Activated CD4-positive, CD25-positive, alpha-beta regulatory T cell treated with anti-CD3 and anti-CD28 coated beads, Interleukin-2, amount 50 U/mL, for 24 hours (primary cell): ENCODE results near the gene MAPK12.

ENCODE experiments used
- ATAC-seq, 2 donors: fragments of 150-1000 bp; cut with Tn5 transposase; one replicate each; pipeline ENCODE4 v1.10.0; 2021; ENCODE audit warnings: mild to moderate bottlenecking in 1 of 2, moderate library complexity in 1 of 2

Gene MAPK12

GRCh38 chr22:50261615-50262459, at the start of gene MAPK12:
Gene MAPK12 (minus strand): TSS chr22:50261683. CDS start chr22:50261509, 174 bp downstream.
- ATAC-seq: no peak

DNA sequence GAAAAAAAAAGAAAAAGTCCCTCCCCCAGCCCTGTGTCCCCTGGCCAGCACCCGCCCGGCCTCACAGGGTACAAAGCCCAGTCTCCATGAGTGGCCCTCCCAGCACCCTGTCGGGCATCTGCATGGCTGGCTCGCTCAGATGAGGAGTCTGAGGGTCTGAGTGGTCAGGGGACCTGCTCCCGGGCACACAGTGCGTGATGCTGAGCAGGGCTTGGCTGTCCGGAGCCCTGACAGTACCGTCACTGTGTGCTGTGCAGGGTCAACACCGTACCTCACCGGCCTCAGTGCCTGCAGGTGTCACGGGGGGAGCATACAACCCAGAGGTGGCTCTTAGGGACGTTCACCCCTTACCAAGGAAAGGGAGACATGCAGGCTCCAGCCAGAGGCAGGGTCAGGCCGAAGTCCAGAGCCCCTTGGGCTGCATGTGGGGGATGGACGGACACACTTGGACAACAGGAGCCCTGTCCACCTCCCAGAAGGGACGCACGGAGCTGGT, 49.5 kb upstream of the MAPK12 start:
- no peak for ATAC-seq

GRCh38 chr22:50310031-50310722, 48.7 kb upstream of the MAPK12 start:
- ATAC-seq: no peak

GRCh38 chr22:50309601-50309991, 48.1 kb upstream of the MAPK12 start:
- no peak for ATAC-seq

- no peak for ATAC-seq
These were observed 47.6 kb upstream of the MAPK12 start for GRCh38 chr22:50308986-50309600.

DNA sequence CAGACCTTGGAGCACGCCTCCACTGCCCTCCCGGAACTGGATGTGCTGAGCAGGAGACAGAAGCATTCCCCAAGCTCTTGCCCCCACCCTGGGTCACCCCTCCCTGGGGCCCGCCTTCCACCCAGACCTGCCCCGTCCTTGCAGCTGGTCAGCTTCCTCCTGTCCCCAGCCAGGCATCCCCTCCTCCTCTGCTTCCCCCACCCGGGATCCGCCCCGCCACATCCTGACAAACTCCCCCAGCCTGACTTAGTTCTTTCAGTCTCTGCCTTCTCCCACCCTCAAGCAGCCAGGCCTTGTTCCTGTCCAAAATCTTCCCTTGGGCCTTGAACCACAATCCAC, 47.1 kb upstream of the MAPK12 start:
- ATAC-seq: no peak

DNA sequence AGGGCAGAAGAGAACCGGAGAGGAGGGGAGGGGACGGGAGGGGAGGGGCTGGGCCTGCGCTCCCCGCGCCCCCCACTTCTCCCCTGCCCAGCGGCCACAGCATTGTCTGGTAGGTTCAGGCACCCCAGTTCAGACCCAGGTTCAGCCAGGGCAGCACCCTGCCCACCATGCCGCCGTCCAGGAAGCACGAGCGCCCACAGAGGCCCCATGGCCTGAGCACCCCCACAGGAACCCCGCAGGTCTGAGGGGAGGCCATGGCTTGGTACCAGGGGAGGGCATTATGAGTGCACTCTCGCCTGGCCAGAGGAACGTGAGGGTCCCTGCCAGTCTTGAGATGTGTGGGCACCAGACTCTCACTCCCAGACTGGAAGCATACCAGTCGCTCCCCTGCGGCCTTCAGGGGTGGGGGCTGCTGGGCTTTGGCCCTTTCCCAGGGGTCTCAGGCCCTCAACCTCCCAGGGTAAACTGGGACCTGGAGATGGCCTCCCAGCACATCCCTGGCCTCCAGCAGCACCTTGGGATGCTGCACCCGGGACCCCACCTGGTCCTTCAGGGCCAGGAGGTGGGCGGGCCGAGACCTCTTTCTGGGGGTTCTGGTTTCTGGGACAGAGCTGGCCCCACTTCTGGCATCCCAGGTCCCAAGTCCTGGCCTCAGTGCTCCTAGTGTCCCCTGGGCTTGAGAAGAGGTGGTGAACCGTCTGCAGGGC, 46.6 kb upstream of the MAPK12 start:
- ATAC-seq: no peak

GRCh38 chr22:50306753-50307749, 45.6 kb upstream of the MAPK12 start, which contains the start of gene PLXNB2:
Gene PLXNB2 (minus strand): TSS chr22:50307646. CDS start chr22:50290584, 17,062 bp downstream.
- peak; percentile 19 to 21 for ATAC-seq

- ATAC-seq: no peak
These were observed 44.6 kb upstream of the MAPK12 start for GRCh38 chr22:50305923-50306566.

DNA sequence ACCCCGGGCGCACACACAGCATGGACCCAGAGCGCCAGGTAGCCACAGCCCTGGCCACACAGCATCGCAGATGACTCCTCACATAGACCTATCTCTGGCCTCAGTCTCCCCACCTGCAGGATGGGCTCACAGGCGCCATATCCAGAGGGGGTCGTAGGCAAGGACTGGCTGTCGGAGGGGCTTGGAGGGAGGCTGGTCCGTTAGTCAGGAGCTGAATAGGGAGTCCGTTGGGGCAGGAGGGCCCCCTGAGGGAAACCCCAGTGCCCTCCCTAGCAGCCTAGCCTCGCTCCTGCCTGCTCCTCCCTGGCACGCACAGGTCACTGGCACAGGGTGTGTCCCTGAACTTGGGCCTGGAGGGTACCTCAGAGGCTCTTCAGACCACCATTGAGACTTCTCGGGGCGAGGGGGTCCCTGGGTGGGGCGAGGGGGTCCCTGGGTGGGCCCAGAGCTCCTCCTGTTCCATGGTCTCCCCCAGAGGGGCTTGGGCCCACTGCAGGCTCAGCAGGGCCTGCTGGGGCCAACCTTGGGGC, 44.0 kb upstream of the MAPK12 start:
- ATAC-seq: no peak

- ATAC-seq: no peak
These were observed 43.3 kb upstream of the MAPK12 start for GRCh38 chr22:50304528-50305392.

DNA sequence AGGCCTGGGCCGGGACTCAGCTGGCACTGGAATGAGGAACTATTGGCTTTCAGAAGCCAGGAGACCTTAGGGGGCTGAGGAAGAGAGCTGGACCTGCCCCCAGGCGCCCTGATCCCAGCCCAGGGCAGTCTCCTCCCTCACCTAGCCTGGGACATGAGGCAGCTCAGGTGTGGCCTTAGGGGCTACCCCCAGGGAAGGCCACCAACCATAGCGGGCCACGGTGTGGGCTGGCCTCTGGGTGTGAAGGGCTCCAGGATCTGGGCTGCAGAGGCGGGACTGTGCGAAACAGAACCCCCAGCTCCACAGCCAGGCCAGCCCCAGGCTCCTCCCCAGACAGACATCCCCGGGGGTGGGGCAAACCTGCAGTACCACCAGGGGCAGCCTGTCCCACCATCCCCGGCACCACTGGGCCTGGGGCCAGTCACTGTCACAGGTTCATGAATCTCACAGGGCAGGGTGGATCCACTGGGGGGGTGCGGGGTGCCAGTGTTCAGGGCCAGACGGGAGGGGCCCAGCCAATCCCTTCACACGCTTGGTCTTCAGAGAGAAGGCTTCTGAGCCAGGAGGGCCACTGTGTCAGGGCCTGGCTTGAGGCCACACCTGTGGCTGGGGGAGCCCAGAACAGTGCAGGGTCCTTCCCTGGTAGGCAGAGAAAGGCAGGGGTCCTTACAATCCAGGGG, 42.5 kb upstream of the MAPK12 start:
- ATAC-seq: no peak

DNA sequence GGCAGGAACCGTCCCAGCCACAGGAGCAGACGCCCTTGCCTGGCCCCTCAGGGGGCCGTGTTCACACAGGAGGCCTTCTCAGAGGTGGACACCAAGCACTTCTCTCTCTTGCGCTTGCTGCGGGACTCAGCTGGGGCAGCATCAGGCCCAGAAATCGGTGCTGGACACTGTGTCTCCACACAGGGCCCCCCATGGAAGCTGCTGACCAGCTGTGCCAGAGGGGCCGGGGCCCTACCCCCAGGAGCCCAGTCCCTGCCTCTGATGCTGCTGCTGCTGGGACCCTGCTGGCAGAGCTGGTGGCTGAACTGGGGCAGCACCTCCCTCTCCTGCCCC, 42.0 kb upstream of the MAPK12 start:
- no peak for ATAC-seq

DNA sequence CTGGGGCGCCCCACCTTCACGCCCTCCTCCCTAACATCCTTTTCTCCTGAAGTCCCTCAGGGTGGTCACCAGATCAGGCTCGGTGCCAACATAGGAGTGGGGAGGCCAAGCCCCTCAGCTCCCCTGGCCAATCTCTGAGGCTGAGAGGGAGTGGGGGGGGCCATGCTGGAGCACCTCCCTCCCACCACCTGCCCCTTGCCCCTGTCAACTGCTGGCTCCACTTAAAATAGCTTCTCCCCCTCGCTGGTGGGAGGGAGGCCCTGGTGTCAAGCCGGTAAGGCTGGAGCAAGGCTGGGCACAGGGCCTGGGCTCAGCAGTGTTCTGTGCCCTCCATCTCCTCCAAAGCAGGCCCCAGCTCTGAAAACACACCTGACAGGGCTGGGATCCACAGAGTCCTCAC, 41.1 kb upstream of the MAPK12 start:
- no peak for ATAC-seq

DNA sequence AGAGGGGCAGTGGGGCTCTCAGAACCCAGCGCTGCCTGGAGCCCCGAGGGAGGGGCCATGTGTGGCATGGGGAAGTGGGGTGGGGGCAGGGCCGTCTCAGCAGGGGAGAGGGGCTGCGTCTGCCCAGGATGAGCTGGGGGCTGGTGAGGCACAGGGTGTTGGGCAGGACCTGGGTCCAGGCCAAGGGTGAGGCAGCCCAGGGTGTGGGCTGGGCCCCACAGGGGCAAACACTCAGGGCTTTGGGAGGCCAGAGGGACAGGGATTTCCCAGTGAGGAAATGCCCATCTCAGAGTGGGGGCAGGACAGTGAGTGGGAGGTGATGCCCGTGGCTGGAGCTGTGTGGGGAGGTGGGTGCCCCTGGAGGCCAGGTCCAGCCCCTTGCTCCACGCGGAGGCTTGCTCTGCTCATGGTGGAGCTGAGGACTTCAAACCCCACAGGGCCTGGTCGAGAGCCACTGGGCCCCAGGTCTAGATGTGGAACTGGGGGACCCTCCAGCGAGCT, 40.6 kb upstream of the MAPK12 start:
- no peak for ATAC-seq

- ATAC-seq: no peak
These were observed 40.1 kb upstream of the MAPK12 start for GRCh38 chr22:50301581-50301991.

DNA sequence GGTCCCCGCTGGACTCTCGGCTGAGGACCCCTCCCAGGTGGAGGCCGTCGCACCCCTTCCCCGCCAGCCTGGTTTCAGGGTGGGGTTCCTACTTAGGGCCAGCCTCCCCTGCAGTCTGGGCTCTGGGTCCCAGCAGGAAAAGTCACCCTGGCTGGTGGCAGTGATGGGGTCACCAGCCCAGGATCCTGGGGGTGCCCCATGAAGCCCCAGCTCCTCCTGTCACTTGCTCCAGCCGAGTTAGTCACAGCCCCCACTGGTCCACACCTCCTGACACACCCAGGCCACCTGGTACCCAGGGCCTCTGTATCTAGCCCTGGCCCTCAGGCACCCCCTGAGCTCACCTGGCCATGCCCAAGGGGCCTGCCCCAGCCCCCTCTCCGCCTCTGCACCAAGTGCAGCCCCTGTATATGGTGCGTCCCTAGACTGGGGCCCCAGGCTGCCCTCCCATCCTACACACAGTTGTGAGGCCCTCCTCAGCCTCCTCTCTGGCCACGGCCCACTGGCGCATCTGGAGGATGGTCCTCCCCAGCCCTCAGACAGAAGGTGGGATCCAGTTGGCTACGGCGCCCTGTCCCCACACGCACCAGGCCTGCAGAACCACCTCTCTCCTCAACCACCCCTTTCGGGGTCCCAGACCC, 39.3 kb upstream of the MAPK12 start:
- ATAC-seq: no peak

DNA sequence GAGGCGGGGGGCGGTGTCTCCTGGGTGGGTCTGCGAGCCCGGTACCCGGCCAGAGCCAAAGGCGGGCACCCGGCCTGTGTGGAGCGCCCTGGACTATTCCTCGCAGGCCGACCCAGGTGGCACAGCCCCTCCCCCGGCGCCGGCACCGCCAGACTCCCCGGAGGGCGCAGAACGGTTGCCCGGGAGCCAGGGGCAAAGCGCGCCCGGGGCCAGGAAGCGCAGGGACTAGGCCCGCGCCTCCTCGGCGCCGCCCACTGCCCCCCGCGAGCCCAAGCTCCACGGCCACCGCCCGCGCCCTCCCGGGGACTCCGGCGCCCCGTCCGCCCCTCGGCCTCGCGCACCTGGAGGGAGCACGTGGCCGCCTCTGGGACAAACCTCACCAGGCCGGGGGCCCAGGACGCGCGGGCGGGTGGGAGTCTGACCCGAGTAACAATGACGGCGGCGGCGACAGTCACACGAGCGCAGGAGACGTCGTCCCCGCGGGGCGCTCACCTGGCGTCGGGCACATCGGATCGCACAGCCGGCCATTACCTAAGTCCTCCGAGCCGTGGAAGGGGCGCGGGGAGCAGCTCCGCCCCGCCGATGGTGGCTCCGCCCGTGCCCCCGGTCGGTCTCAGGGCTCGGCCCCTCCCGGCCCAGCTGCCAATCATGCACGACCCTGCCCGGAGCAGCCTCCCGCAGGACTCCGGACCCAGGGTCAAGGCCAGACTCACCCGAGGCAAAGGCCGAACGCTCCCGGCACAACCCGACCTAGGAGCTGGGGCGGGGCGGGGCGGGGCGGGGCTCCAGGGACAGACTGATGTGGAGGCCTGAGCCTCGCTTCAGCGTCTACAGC, 38.5 kb upstream of the MAPK12 start:
- ATAC-seq: no peak
